Measurements from ENCODE around the gene OTOA.
"Not testable (repeated sequence)": the region's sequence is repeated elsewhere in the genome, so short reads cannot be mapped to it uniquely, and the experiment has no call there.

- TF ChIP-seq CTCF (IDR thresholded peaks at IDR 0.05); POLR2A (IDR thresholded peaks at IDR 0.05); POLR2AphosphoS5 (IDR thresholded peaks at IDR 0.05); EP300 (IDR thresholded peaks at IDR 0.05; ENCODE audit: low read depth): not testable (repeated sequence)
Measured at GRCh38 chr16:21630866-21631265, 32.9 kb upstream of the OTOA start.

Data from transverse colon (tissue), 4 donors.